ENCODE measurements around the gene LRP10.
A peak's percentile ranks its signal among the peaks of the same experiment; 100 is the strongest.
"Not testable (repeated sequence)": the region's sequence is repeated elsewhere in the genome, so short reads cannot be mapped to it uniquely, and the experiment has no call there.

Gene LRP10

DNA sequence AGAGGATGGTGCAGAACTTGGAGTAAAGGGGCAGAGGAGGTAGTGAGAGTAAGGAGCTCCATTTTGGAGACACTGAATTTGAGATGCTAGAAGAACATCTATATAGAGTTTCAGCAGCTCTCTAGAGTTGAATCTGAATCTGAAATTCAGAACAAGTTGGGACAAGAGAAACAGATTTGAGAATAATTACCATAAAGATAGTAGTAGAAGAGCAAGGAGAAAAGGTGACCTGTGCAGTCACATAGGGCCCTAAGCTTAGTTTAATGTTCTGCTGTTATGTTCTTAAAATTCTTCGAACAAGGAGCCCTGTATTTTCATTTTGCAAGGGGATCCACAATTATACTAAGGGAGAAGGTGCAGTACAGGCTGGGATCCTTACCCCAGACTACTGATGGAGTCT is 18.9 kb downstream of the LRP10 start:
- no peak for DNase-seq

DNA sequence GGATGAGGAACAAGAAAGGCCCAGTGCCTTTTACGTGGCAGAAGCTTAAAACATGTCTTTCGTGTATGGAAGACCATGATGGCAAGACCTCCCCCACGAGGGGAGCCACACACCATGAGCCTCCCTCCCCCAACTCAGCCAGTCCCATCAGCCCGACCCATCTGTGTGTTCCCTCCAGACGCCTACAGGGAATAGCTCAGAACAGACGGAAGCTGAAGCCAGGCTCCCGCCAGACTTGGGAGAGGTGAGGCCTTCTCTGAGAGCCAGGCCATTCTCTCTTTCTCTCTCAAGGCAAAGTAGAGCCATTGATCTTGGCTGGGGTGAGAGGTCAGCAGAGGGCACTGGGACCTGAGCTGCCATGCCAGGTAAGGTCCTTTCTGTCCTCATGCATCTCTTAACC is 20.9 kb downstream of the LRP10 start:
- no peak for DNase-seq

DNA sequence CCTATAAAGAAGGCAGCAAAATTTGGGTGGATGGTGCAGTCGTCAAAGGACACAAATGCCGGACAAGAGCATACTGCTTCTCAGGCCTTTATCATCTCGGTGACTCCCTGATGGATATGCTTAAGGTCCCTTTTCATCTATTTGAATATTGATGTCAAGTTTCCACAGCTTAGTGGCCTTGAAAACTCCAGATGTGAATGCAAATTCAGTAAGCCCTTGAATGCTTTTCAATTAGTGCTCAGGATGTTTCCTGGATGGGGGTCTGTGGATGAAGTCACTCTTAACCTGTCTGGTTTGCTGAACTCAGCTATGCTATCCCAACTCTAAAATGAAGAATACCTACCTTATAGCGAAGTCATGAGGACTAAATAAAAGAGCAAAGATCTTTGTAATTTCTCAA is 22.2 kb downstream of the LRP10 start:
- no peak for DNase-seq

DNA sequence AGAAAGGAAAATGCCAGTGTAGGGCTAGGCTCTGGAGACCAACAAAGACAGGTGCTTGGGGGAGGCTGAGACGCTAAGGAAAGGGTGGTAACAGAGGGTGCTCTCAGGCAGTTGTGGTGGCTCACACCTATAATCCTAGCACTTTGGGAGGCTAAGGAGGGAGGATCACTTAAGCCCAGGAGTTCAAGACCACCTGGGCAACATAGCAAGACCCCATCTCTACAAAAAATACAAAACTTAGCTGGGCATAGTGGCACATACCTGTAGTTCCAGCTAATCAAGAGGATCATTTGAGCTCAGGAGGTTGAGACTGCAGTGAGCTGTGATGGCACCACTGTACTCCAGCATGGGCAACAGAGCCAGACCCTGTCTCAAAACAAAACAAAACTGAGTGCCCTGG is 23.9 kb downstream of the LRP10 start:
- no peak for DNase-seq

DNA sequence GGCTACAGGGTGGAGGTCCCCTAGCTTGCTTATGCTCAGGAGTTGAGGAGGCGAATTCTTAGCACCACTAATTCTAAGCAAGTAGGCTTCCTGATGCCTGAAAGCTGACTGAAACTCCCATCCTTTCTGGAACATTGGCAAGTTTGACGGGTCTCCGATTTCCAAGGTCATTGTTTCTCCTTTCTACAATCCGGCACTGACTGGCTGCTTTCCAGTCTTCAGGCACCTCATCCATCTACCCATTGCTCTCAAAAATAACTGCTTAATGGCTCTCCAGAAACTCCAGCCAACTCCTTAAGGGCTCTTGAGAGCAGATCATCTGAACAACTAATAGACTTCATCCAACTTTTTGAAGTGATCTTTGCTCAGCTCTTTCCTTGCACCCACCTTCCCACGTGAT is 24.8 kb downstream of the LRP10 start:
- DNase-seq = no peak

DNA sequence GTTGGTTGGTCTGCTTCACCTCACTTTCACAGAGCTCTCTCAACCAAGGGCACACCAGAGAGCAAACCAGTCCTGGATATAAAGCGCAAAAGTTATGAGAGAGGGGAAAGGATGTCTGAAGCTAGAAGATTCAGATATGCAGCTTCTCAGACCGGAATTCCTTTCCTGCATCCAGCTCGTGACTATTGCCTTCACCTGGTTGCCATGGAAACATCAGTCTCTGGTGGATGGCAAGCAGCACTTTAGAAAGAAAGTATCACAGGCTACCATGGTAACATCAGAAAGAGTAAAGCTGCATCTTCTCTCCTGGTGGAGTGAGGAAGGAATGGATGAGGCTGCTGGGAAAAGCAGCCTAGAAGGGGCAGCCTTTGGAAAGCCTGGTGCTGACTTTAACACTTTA is 25.2 kb downstream of the LRP10 start:
- no peak for DNase-seq

DNA sequence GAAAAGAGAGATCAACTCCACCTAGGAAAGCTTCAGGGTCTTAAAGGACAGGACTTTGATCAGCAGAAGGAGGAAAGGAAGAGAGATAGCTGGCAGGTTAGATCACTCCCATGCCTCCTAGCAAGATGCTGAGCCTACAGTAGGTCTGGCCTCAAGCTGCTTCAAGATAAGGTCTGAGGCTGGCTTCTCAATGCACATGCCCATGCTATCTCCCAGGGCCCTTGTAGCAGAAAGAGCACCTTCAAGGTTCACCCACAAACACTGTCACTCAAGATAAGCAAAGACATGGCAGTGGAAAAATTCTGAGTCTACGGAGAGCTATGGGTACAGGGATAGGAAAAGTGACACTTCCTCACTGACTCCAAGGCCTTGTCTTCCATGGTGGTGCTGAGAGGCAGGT is 25.8 kb downstream of the LRP10 start:
- DNase-seq = no peak

DNA sequence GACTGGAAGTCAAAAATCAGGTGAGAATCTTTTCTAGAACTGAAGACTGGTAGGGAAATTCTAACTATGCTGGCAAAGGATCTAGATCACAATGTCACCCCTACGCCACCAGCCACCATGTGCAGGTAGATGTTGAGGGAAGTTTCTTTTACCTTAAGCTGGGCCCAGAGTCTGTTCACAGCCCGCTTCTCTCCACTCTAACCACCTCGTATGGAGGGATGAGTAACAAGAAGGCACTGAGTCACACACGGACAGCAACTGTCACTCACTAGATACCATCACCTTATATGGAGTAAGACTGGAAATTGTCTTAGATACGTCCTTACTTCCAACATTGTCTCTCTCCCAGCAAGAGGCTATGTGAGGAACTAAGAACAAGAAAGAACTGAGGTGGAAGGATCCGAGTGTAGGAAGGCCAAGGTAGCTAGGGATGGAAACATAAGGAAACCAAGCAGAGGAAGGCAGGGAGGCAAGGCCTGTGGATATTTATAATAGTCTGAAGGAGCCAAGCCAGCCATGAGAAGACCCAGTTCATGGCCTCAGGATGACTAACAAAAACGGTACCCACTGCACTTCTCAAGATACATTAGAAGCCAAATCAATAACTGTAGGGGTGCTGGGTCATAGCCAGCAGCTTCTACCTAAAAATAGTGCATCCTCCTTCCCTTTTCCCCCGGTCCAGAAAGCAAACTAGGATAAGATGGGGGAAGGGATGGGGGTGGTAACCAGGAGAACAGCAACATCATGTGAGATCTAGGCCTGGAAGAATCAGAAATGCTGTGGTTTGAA is 27.0 kb downstream of the LRP10 start:
- DNase-seq = no peak

DNA sequence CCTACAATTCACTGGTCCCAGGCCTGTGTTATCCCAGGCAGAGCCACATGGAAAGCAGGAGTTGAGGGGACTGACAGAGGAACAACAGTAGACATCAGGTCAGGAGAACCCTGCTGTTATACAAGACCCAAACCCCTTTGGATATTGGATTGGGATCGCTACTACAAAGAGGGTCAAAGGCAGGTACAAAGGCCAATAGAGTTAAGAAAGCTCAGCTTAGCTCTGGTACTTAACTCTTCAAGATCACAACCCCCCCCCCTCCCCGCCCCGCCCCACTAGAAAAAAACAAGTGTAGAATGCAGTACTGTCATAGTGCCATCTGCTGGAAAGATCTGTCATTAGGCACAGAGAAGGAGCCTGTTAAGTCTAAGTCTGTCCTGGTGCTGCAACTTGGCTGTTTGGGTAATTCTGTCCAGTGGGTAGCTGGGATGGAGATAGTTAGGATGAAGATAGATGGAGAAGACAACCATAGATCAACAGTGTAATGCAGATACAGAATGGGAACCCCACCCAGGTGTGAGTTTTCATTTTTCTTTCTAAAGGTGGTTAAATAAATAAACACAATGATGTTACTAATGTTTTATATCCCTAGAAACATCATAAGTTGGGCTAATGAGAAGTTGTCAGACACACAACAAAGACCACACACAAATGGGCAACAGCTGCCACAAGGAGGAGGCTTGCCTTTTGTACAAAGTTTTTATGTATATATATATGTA is 28.7 kb downstream of the LRP10 start:
- peak; percentile 29 to 31 for DNase-seq

DNA sequence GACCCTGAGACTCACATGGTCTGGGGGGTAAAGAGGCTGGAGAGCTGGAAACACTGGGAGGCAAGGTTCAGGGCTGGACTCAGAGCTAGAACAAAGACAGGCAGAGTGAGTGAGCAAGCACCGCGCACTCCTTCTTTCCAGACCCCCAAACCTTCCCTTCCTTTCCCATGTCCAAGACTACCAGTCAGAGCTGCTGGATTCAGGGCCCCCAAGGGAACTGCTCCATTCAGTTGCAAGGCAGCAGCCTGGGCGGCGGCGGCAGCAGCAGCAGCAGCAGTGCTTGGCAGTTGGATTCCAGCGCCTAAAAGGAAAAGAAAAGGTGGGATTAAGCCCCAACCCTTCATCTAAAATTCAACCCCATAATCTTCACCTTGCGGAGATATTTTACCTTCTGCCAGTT is 30.3 kb downstream of the LRP10 start:
- no peak for DNase-seq

DNA sequence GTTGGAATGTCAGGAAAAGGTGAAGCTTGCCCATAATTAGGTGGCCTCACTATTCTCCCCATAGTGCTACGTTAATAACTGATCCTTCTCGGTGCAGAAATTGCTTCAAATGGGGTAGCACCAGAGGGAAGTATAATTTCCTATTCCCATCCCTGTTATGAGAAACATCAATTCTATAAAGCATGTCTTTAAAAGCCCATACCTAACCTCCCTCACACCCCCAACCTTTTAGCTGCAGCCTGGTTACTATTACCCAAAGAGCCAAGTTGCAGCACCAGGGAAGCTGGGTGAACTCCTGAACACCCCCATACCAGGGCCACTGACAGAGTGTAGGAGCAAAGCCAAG is 32.2 kb downstream of the LRP10 start:
- DNase-seq = no peak

DNA sequence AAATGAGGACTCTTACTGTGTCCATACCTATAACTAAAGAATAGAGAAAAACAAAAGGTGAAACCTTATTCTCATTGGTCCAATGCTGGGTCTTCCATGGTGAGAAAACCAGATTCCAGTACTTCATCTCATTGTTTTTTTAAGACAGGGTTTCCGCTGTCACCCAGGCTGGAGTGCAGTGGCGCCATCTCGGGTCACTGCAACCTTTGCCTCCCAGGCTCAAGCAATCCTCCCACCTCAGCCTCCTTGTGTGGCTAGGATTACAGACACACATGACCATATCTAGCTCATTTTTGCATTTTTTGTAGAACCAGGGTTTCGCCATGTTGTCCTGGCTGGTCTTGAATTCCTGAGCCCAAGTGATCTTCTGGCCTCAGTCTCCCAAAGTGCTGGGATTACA is 34.1 kb downstream of the LRP10 start:
- no peak for DNase-seq

DNA sequence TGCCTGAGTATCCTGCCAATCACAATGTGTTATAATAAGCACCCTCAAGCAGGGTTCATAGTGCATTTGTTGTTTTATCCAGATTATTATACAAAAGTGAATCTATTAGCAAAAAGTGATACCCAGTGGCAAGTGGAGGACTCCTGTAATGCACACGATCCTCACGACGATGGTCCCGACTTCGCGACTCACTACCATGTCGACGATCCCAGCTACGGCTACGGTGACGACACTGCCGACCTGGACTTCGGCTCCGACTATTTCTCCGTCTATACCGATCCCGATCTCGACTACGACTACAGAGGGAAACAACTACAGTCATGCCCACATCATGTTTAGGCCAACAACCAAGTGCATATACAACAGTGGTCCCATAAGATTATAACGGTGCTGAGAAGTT is 34.5 kb downstream of the LRP10 start:
- DNase-seq = no peak

DNA sequence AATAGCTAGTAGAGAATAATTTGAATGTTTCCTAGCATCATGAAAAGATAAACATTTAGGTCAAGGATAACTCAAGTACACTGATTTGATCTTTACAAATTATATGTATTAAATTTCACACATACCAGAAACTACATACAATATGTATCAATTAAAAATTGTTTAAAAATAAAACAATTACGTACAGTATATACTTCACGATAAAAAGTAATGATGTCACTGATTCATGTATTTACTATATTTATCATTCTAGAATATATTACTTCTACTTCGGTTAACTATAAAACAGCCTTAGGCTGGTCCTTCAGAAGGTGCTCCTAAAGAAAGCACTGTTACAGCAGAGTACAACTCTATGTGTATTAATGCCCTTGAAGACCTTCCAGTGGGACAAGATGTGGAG is 35.9 kb downstream of the LRP10 start:
- DNase-seq = no peak

DNA sequence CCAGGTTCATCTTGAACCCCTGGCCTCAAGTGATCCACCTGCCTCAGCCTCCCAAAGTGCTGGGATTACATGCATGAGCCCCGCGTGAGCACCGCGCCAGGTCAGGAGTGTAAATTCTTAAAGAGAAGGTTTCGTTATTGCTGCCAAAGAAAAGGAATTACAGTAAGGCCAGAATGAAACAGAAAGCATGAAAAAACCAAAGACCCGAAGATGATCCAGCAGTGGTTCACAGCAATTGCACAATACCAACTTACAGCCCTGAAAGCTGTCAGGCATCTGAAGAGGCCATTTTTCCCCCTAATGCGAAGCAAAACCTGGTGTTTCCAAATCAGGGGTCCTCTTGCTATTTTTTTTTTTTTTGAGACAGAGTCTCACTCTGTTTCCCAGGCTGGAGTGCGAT is 37.1 kb downstream of the LRP10 start:
- DNase-seq = no peak

DNA sequence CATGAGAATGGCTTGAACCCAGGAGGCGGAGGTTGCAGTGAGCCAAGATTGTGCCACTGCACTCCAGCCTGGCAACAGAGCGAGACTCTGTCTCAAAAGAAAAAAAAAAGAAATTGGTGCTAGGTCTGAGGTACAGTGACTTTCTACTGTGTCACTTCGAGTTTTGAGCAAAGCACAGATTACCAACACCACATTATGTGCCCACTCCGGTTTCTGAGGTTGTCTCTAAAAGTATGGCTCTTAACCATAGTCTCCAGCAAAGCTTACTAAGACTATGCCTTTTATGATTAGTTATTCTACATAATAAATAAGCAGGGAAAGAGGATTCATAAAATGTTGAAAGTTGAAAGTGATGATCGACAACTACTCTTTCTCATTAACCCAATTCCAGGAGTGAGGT is 39.4 kb downstream of the LRP10 start:
- no peak for DNase-seq

DNA sequence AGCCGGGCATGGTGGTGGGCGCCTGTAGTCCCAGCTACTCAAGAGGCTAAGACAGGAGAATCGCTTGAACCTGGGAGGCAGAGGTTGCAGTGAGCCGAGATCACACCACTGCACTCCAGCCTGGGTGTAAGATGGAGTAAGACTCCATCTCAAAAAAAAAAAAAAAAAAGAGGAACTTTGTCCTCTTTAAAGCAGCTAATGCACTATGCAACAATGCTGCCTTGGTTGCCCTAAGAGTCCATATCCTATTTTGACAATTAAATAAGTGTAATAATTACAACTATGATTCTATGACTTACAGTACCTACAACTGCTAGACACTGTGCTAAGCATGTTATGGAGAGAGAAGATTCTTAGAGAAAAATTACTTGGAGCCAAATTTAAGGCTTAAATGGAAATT is 43.3 kb downstream of the LRP10 start:
- DNase-seq = not testable (repeated sequence)

DNA sequence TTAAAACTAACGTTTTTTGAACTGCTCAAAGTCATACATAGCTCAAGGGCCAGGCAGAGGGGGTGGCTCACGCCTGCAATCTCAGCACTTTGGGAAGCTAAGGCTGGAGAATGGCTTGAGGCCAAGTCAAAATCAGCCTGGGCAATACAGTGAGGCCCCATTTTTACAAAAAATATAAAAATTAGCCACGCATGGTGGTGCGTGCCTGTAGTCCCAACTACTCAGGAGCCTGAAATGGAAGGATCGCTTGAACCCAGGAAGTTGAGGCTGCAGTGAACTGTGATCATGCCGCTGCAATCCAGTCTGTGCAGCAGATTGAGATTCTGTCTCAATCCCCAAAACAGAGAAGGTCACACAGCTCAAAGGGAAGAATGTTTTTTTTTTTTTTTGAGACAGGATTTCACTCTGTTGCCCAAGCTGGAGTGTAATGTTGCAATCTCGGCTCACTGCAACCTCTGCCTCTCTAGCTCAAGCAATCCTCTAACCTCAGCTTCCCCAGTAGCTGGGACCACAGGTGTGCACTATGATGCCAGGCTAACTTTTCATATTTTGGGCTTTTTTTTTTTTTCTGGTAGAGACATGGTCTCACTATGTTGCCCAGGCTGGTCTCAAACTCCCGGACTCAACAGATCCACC is 44.5 kb downstream of the LRP10 start:
- no peak for DNase-seq

DNA sequence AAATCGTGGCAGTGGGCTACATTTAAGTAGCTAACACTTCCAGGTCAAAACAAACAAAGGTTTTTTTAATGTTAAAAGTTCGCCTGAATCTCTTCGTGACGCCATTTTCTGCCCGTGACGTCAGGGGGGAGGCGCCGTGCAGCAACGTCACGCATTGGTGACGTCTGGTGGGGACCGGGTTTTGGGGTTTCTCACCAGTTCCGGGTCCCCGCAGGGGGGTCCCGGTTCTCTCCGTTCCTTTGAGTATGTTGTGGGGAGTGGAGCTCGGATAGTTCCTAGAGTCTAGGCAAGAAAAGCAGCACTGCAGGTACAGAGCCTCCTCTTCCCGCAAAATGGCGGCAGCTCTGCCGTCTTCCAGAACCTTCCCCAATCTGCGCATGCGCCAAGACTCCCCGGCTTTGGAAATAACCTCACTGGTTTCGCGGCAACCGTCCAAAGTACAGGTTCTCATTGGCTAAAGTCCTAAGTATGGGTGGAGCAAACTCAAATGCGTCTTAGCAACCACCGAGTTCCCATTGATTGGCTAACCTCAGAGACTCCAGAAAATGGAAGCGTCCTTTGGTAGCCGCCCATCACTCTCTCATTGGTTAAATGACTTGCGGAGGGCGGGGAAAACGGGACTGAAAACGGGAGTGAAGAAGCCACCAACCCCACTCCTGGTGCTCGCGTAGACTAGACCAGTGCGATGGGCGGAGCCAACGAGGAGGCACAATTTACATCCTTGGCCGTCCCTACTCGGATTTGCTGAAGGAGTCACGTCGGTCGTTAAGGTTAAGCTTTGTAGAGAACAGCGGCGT is 47.5 kb downstream of the LRP10 start, which contains the start of gene RBM23:
Gene RBM23, minus strand, starts transcription at position 346 of the 797 bp plus-strand sequence.
- DNase-seq = peak; percentile 99 to 100

DNA sequence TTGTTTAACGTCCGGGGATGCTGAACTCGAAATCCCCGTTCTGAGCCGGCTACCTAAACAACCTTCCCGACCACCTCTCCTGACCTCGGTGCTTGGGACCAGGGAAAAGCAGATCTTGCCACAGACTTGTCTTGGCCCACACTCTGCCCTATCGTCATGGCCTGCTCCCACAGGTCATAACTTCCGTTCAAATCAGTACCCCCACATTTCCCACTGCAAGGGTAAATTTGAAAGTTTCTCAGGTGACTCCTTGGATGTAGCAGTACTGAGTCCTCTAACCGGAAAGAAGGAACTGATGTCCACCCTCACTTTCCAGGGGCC is 48.0 kb downstream of the LRP10 start:
- DNase-seq = no peak

DNA sequence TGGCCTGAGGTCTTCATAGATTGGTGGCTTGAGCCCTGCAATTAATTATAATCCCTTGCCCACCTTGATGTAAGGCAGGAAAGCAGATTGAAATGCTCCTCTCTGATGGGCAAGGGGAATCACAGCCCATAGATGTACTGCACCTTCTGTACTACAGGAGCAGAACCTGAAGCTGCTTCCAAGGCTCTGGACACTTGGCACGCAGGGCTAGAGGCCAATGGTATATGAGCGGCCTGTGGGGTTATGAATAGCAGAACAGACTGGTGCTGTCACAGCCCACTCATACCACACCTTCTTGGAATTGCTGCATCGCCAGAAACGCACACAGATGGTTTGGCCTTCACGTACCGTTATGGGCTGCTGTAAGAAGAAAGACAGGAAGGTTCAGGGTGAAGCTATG is 49.2 kb downstream of the LRP10 start:
- no peak for DNase-seq

DNA sequence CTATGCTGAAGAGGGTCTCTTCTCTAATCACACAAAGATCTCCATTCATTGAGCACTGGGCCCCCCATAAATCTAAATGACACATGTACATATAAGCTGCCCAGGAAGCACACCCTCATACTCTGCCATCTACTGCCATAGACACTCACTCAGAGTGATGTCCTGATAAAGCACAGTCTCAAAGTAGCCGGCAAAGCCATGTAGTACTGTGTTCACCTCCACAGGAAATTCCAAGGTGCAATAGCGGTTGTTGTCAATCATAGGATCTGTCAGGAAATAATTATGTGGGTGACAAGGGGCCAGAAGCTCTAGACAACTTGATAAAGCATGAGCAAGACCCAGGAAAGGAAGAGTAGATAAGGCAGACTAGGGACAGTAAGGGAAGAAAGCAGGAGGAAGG is 50.8 kb downstream of the LRP10 start:
- no peak for DNase-seq

DNA sequence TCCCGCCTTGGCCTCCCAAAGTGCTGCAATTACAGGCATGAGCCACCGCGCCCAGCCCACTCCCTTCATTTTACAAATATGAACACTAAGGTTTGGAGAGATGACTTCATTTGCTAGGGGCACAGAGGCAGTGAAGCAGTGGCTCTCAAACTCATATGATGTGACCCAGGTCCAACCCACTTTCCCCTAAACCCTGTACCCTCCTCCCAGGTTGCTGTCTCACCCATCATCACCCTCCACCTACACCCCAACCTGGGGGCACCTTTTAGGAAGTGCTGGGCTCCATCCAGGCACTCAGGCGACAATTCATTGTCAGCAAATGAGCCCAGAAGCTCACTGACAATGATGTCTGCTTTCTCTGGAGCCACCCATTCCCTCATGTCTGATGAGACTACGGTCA is 52.2 kb downstream of the LRP10 start:
- DNase-seq = no peak

DNA sequence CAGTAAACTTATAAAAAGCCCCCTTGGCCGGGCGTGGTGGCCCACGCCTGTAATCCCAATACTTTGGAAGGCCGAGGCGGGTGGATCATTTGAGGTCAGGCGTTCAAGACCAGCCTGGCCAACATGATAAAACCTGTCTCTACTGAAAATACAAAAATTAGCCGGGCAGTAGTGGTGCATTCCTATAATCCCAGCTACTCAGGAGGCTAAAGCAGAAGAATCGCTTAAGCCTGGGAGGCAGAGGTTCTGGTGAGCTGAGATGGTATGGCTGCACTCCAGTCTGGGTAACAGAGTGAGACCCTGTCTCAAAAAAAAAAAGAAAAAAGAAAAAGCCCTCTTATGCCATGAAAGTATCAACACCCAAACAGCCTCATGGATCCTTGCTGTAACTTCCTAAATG is 54.0 kb downstream of the LRP10 start:
- no peak for DNase-seq
